Aorta (tissue), 5 donors: ENCODE data around the gene USP6NL. TPM values are rescaled to one million over a fixed set of nuclear protein-coding genes. Genes with fewer than 3 reads are reported as not detected.

Source experiments
- ATAC-seq: fragments of 200-7000 bp; cut with Tn5 transposase; one replicate; pipeline ENCODE4 v1.9.1; 2022; ENCODE audit warnings: moderate library complexity; ENCODE audit not compliant: low FRiP score
- DNase-seq, 2 donors: peaks; one replicate each; pipeline ENCODE4 v3.0.0-alpha.2; 2020
- H3K27ac ChIP-seq, 2 donors: one replicate each; pipeline ENCODE4 v1.5.1; 2013; ENCODE audit warnings: low read length in 2 of 2, mild to moderate bottlenecking in 2 of 2, moderate library complexity in 2 of 2, control low read depth in 1 of 2, inconsistent platforms in 1 of 2, low read depth in 1 of 2
- H3K27me3 ChIP-seq, 2 donors: one replicate each; pipeline ENCODE4 v1.6.1; 2013; ENCODE audit warnings: control low read depth in 1 of 2, low read length in 1 of 2, mild to moderate bottlenecking in 1 of 2, moderate library complexity in 1 of 2; ENCODE audit not compliant: insufficient read depth in 2 of 2, control insufficient read depth in 1 of 2
- H3K36me3 ChIP-seq, 2 donors: one replicate each; pipeline ENCODE4 v1.6.1; 2013; ENCODE audit warnings: control low read depth in 1 of 2, low read length in 1 of 2, mild to moderate bottlenecking in 1 of 2; ENCODE audit not compliant: insufficient read depth in 2 of 2, control insufficient read depth in 1 of 2
- H3K4me1 ChIP-seq, 2 donors: one replicate each; pipeline ENCODE4 v1.6.1; 2013; ENCODE audit warnings: low read length in 2 of 2, control low read depth in 1 of 2, mild to moderate bottlenecking in 1 of 2, moderate library complexity in 1 of 2; ENCODE audit not compliant: insufficient read depth in 2 of 2, control insufficient read depth in 1 of 2
- H3K4me3 ChIP-seq, 2 donors: one replicate each; pipeline ENCODE4 v1.5.1; 2013; ENCODE audit warnings: low read length in 2 of 2, control low read depth in 1 of 2, mild to moderate bottlenecking in 1 of 2
- H3K9me3 ChIP-seq: one replicate; pipeline ENCODE4 v1.6.1; 2013; ENCODE audit warnings: mild to moderate bottlenecking, low read length; ENCODE audit not compliant: control insufficient read depth
- WGBS, 2 donors: extraction: QIAGEN DNeasy Blood & Tissue Kit; methylation state at CpG; one replicate each; pipeline ENCODE4 v1.1.7; 2013; 5-methylcytosine and 5-hydroxymethylcytosine counted together
- intact Hi-C, 2 donors: fragments of 100-400 bp; cut with DNase I; formaldehyde crosslinking; loops; one replicate each; pipeline versions ENCODE4 v1.14.2 to v1.15.0; 2022
- polyA plus RNA-seq, 2 donors: library from polyadenylated mRNA; stranded (reverse); fragments of 200-250 nt; gene quantifications; one replicate each; pipeline ENCODE4 v1.2.3, GENCODE V29; 2013
- total RNA-seq, 2 donors: library from RNA; stranded (reverse); fragmentation: NEBNext Ultra II Directional; extraction: Animal tissue kit (Norgen Biotek cat#: 25700); gene quantifications; one replicate each; pipeline ENCODE4 v1.2.1, GENCODE V29; 2021
- donor health status: healthy with polysubstance abuse.
- donor health status: Bipolar disorder and iron deficiency.
- donor health status: DM: no; HTN: no; CAD: no.
- donor health status: DM: no; HTN: no; CAD: no.
- donor health status: DM: yes; HTN: yes; CAD: no.

Gene USP6NL
- total and polyA plus RNA-seq, 4 donors: 3.8 to 12.5 (median 7.7) TPM

GRCh38 chr10:11557513-11557912 is 53.9 kb downstream of the USP6NL start:
- intact Hi-C loops: no loop called here
- H3K36me3 ChIP-seq: no peaks in the 10 kb centered on the region
- H3K27ac ChIP-seq: no peak overlapping the region
- H3K4me3 ChIP-seq: no peak overlapping the region
- no peaks in the 10 kb centered on the region for H3K9me3 ChIP-seq
- DNase-seq (no peak), ATAC-seq (no peak)
- WGBS, 2 donors: 91 to 95% methylated on average over 7 of the region's 7 CpGs
- H3K27me3 ChIP-seq: no peaks in the 10 kb centered on the region
- peaks cover 0 to 1% of the 10 kb centered on the region in 2 donors for H3K4me1 ChIP-seq

GRCh38 chr10:11555556-11555955 is 55.9 kb downstream of the USP6NL start:
- ATAC-seq: no peak
- H3K4me3 ChIP-seq: no peak overlapping the region
- H3K9me3 ChIP-seq: no peaks in the 10 kb centered on the region
- DNase-seq: no peak
- no peaks in the 10 kb centered on the region for H3K4me1 ChIP-seq
- H3K27me3 ChIP-seq: no peaks in the 10 kb centered on the region
- H3K36me3 ChIP-seq: no peaks in the 10 kb centered on the region
- no peak overlapping the region for H3K27ac ChIP-seq
- intact Hi-C loops: no loop called here

GRCh38 chr10:11553773-11554381 is 57.6 kb downstream of the USP6NL start:
- Histone ChIP-seq H3K4me1 (no peaks in the 10 kb centered on the region), H3K27ac (no peak overlapping the region), H3K4me3 (no peak overlapping the region), H3K9me3 (no peaks in the 10 kb centered on the region), H3K27me3 (no peaks in the 10 kb centered on the region), H3K36me3 (no peaks in the 10 kb centered on the region)
- 92 to 93% methylated on average over 6 of the region's 6 CpGs for WGBS, 2 donors
- no peak for ATAC-seq
- intact Hi-C loops: no loop called here
- DNase-seq: no peak

DNA sequence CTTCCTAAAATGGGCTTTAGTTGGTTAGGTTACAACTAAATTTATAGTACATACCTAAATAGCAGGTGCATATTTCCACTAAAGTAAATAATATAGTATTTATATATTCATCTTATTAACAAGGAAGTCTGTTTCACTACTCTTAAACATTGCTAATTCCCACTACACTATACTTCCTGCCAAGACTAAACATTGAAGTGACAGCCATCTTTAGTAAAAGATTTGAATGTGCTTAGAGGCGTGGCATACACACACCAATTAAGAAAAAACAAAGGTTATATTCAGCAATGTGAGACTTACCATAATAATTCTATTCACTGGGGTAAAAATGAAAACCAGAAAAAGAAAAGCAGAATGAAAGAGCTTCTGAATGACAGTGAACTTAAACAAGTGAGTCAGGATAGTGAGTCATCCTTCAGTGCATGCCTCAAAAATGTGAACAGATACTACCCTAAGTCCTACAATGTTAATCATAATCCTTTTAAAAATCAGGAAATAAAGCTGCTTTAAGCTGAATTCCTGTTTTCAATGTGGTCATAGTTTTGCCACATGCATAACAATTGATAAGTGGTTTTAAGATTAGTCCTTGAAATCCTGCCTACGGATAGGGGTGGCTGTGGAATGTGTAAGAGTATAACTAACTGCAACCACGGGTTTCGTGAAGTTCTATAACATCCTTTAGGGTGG is 59.4 kb downstream of the USP6NL start:
- H3K27ac ChIP-seq: no peak overlapping the region
- ATAC-seq (no peak), DNase-seq (no peak)
- no peaks in the 10 kb centered on the region for H3K9me3 ChIP-seq
- no peaks in the 10 kb centered on the region for H3K27me3 ChIP-seq
- H3K4me3 ChIP-seq: no peak overlapping the region
- H3K4me1 ChIP-seq: no peaks in the 10 kb centered on the region
- no peaks in the 10 kb centered on the region for H3K36me3 ChIP-seq
- intact Hi-C loops: no loop called here
- WGBS, 2 donors: 74 to 75% methylated on average over 4 of the region's 4 CpGs

- Histone ChIP-seq H3K27ac (no peak overlapping the region), H3K9me3 (no peaks in the 10 kb centered on the region), H3K4me3 (no peak overlapping the region), H3K4me1 (no peaks in the 10 kb centered on the region), H3K27me3 (no peaks in the 10 kb centered on the region), H3K36me3 (no peaks in the 10 kb centered on the region)
- intact Hi-C loops: no loop called here
- DNase-seq: no peak
- ATAC-seq: no peak
- 96 to 98% methylated on average over 4 of the region's 4 CpGs for WGBS, 2 donors
Measured at GRCh38 chr10:11551104-11551503, 60.3 kb downstream of the USP6NL start.

DNA sequence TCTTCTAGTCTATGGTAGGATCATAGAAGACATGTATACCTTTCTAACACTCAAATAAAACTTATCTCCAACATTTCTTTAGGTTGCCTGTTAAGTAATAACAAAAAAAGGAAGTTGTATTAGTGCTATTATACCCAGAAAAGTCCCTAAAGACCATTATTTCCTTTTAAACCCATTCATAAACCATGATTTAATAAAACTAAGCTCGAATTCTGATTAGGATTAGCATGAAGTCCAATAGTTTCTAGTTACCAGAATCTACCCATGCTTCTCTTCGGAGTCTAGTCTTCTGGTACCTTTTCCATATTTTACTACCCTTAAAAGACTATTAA is 62.7 kb downstream of the USP6NL start:
- H3K27ac ChIP-seq: no peak overlapping the region
- no peaks in the 10 kb centered on the region for H3K36me3 ChIP-seq
- ATAC-seq (no peak), DNase-seq (no peak)
- no peak overlapping the region for H3K4me3 ChIP-seq
- WGBS, 2 donors: 95 to 96% methylated on average over 2 of the region's 2 CpGs
- no peaks in the 10 kb centered on the region for H3K9me3 ChIP-seq
- H3K4me1 ChIP-seq: no peaks in the 10 kb centered on the region
- intact Hi-C loops: no loop called here
- no peaks in the 10 kb centered on the region for H3K27me3 ChIP-seq

GRCh38 chr10:11548065-11548767 is 63.2 kb downstream of the USP6NL start:
- no peaks in the 10 kb centered on the region for H3K9me3 ChIP-seq
- intact Hi-C loops: no loop called here
- H3K4me1 ChIP-seq: no peaks in the 10 kb centered on the region
- no peaks in the 10 kb centered on the region for H3K36me3 ChIP-seq
- ATAC-seq (no peak), DNase-seq (no peak)
- 92 to 97% methylated on average over 1 of the region's 1 CpG for WGBS, 2 donors
- no peak overlapping the region for H3K27ac ChIP-seq
- H3K4me3 ChIP-seq: no peak overlapping the region
- no peaks in the 10 kb centered on the region for H3K27me3 ChIP-seq

DNA sequence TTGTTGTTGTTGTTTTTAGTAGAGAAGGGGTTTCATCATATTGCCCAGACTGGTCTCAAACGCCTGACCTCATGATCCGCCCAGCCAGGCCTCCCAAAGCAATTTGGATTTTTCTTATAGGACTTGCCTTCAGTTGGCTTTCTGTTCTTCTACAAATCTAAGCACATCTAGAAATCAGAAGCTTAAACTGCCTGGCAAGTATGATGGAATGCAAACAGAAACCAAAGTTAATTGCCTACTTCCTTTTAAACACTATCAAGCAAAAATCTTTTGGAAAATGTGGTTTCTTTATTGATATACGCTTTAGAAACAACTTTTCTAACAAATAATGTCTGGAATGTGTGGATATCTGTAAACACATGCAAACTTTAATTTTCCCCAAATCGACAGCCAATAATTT is 64.9 kb downstream of the USP6NL start:
- 91 to 94% methylated on average over 4 of the region's 4 CpGs for WGBS, 2 donors
- no peak overlapping the region for H3K4me3 ChIP-seq
- H3K27ac ChIP-seq: no peak overlapping the region
- DNase-seq (no peak), ATAC-seq (no peak)
- intact Hi-C loops: no loop called here
- H3K36me3 ChIP-seq: no peaks in the 10 kb centered on the region
- H3K27me3 ChIP-seq: no peaks in the 10 kb centered on the region
- no peaks in the 10 kb centered on the region for H3K9me3 ChIP-seq
- no peaks in the 10 kb centered on the region for H3K4me1 ChIP-seq

GRCh38 chr10:11541296-11541695 is 70.2 kb downstream of the USP6NL start:
- Histone ChIP-seq H3K27ac (no peak overlapping the region), H3K36me3 (no peaks in the 10 kb centered on the region), H3K27me3 (no peaks in the 10 kb centered on the region), H3K9me3 (no peaks in the 10 kb centered on the region), H3K4me1 (no peaks in the 10 kb centered on the region), H3K4me3 (no peak overlapping the region)
- 97 to 98% methylated on average over 3 of the region's 3 CpGs for WGBS, 2 donors
- no peak for DNase-seq
- ATAC-seq: no peak
- intact Hi-C loops: no loop called here
